ENCODE results near the gene FAM168A.

The FAM168A gene

GRCh38 chr11:73597956-73598718, at the start of gene FAM168A:
Gene FAM168A, minus strand, starts transcription at chr11:73598112. Its CDS starts 129,638 bp downstream, at chr11:73468474.
- intact Hi-C loops (cut with DNase I) = loop anchor here (5.0 kb wide), 2 partner anchors 121 to 196 kb away; no protein-coding TSS in a partner anchor

GRCh38 chr11:73647459-73648100, 49.7 kb upstream of the FAM168A start:
- intact Hi-C loops (cut with DNase I) = no loop called here
- peak; percentile 89 to 99 (median 96) for DNase-seq

More at GRCh38 chr11:73597956-73598718, at the start of gene FAM168A:
- peak; percentile 93 to 99 (median 94) for DNase-seq

- intact Hi-C loops (cut with DNase I) = no loop called here
- peak in 1 of 10 donors; percentile 63 for DNase-seq
Observed at GRCh38 chr11:73645972-73646631, 48.2 kb upstream of the FAM168A start, which contains the start of gene PLEKHB1. Gene PLEKHB1, plus strand, starts transcription at chr11:73646581. Its CDS starts 28 bp downstream, at chr11:73646609.

- intact Hi-C loops (cut with DNase I) = no loop called here
- DNase-seq = peak in 1 of 10 donors; percentile 40
Observed at GRCh38 chr11:73645121-73645969, 47.4 kb upstream of the FAM168A start.

- intact Hi-C loops (cut with DNase I) = no loop called here
Observed at GRCh38 chr11:73641668-73642067, 43.8 kb upstream of the FAM168A start.

GRCh38 chr11:73640592-73640991, 42.7 kb upstream of the FAM168A start:
- intact Hi-C loops (cut with DNase I) = no loop called here
- DNase-seq = no peak

More at GRCh38 chr11:73641668-73642067, 43.8 kb upstream of the FAM168A start:
- DNase-seq = no peak

GRCh38 chr11:73637012-73637411, 39.1 kb upstream of the FAM168A start:
- no peak for DNase-seq
- intact Hi-C loops (cut with DNase I) = no loop called here

- no peak for DNase-seq
- intact Hi-C loops (cut with DNase I) = no loop called here
Observed at GRCh38 chr11:73636249-73636648, 38.3 kb upstream of the FAM168A start.

- peak in 1 of 10 donors; percentile 13 for DNase-seq
- intact Hi-C loops (cut with DNase I) = no loop called here
Observed at GRCh38 chr11:73635721-73636120, 37.8 kb upstream of the FAM168A start.

- intact Hi-C loops (cut with DNase I) = no loop called here
- no peak for DNase-seq
Observed at GRCh38 chr11:73633999-73634398, 36.1 kb upstream of the FAM168A start.

- intact Hi-C loops (cut with DNase I) = no loop called here
- DNase-seq = peak in 1 of 10 donors; percentile 22
Observed at GRCh38 chr11:73632996-73633395, 35.1 kb upstream of the FAM168A start.

GRCh38 chr11:73629907-73630306, 32.0 kb upstream of the FAM168A start:
- intact Hi-C loops (cut with DNase I) = loop anchor here (5.0 to 10.0 kb wide), 2 partner anchors 225 to 302 kb away; no protein-coding TSS in a partner anchor
- DNase-seq = peak in 1 of 10 donors; percentile 20

- intact Hi-C loops (cut with DNase I) = loop anchor here (1.0 to 10.0 kb wide), 3 partner anchors 35 to 306 kb away; no protein-coding TSS in a partner anchor
Observed at GRCh38 chr11:73625696-73626318, 27.9 kb upstream of the FAM168A start.

GRCh38 chr11:73623686-73624085, 25.8 kb upstream of the FAM168A start:
- DNase-seq = peak in 1 of 10 donors; percentile 70
- intact Hi-C loops (cut with DNase I) = loop anchor here (10.0 kb wide), 1 partner anchor 219 kb away; no protein-coding TSS in a partner anchor

More at GRCh38 chr11:73625696-73626318, 27.9 kb upstream of the FAM168A start:
- peak; percentile 61 to 96 (median 82) for DNase-seq

- DNase-seq = peak in 1 of 10 donors; percentile 17
- intact Hi-C loops (cut with DNase I) = loop anchor here (10.0 kb wide), 1 partner anchor 218 kb away; no protein-coding TSS in a partner anchor
Observed at GRCh38 chr11:73622926-73623593, 25.1 kb upstream of the FAM168A start.

- intact Hi-C loops (cut with DNase I) = no loop called here
- DNase-seq = peak in 1 of 10 donors; percentile 10
Observed at GRCh38 chr11:73614591-73614990, 16.7 kb upstream of the FAM168A start.

GRCh38 chr11:73612601-73613140, 14.8 kb upstream of the FAM168A start:
- DNase-seq = no peak

GRCh38 chr11:73598719-73599379, 937 bp upstream of the FAM168A start:
- intact Hi-C loops (cut with DNase I) = loop anchor here (5.0 kb wide), 2 partner anchors 122 to 197 kb away; no protein-coding TSS in a partner anchor

More at GRCh38 chr11:73612601-73613140, 14.8 kb upstream of the FAM168A start:
- intact Hi-C loops (cut with DNase I) = no loop called here

More at GRCh38 chr11:73598719-73599379, 937 bp upstream of the FAM168A start:
- DNase-seq = no peak

All from posterior cingulate gyrus (tissue), 11 donors.